Chondrocyte (in vitro differentiated cells): Measurements from ENCODE around the gene SORBS2. TPM values are rescaled to one million over a fixed set of nuclear protein-coding genes. Genes with fewer than 3 reads are reported as not detected.

ENCODE experiments used
- DNase-seq: peaks from one replicate; pipeline ENCODE4 v3.0.0; 2021; ENCODE audit warnings: mixed read lengths, low spot score
- H3K27ac Mint-ChIP-seq: one replicate; pipeline ENCODE4 v1.8.0; 2021; ENCODE audit warnings: mild to moderate bottlenecking, moderate library complexity, mixed read lengths; ENCODE audit not compliant: unreplicated experiment
- H3K27me3 Mint-ChIP-seq: 2 replicates; pipeline ENCODE4 v1.8.0; 2021; ENCODE audit warnings: low read depth, mixed read lengths
- H3K36me3 Mint-ChIP-seq: 2 replicates; pipeline ENCODE4 v1.8.0; 2021; ENCODE audit warnings: low read depth, mixed read lengths
- H3K4me1 Mint-ChIP-seq: 2 replicates; pipeline ENCODE4 v1.8.0; 2021; ENCODE audit warnings: low read depth, mild to moderate bottlenecking, mixed read lengths
- H3K4me3 Mint-ChIP-seq: one replicate; pipeline ENCODE4 v1.8.0; 2021; ENCODE audit warnings: mild to moderate bottlenecking, moderate library complexity, mixed read lengths; ENCODE audit not compliant: unreplicated experiment
- H3K9me3 Mint-ChIP-seq: 2 replicates; pipeline ENCODE4 v1.8.0; 2021; ENCODE audit warnings: low read depth, mixed read lengths
- total RNA-seq: library from RNA; stranded (reverse); gene quantifications from 3 replicates; pipeline ENCODE4 v1.2.1, GENCODE V29; 2021
- TF ChIP-seq, protein P1 (sequence below): fragments of 200-600 bp; sonication (generic); IDR thresholded peaks from 2 replicates; pipeline ENCODE4 v1.5.0; 2021; ENCODE audit warnings: antibody characterized with exemption, mild to moderate bottlenecking, moderate library complexity

SORBS2 gene
- total RNA-seq, 1 donor from 2014 or later = 104 TPM

DNA sequence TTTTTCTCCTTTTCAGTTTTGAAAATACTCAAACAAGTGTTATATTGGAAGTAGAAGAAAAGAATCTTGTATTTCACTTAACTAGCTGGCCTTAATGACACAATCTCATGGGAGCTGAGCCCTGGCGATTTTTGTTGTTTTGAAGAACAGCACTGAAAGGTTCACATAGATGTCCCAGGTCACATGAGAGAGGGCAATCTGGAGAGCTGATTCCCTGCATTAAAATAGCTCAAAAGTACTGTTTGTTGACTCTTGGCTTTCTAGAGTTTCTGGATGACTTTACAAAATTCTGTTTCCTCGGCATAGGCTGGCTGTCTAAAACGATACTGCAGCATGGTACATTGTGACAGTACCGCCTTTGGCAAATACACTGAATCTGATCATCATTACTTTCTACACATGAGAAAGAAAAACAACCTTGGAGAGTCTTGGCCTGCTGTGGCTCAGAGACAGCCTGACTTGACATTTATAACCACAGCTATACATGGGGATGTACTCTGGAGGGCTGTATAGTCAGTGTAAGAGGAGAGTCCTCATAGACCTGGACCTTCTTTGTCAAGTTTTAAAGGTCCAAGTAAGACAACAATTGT, 156.9 kb downstream of the SORBS2 start:
- no peaks in the 10 kb centered on the region for H3K27me3 Mint-ChIP-seq
- H3K4me3 Mint-ChIP-seq = peak overlapping the region; percentile 73
- no peak for DNase-seq
- peak overlapping the region; percentile 58 for H3K27ac Mint-ChIP-seq
- H3K4me1 Mint-ChIP-seq = peaks cover 48% of the 10 kb centered on the region
- TF ChIP-seq, protein P1, sequence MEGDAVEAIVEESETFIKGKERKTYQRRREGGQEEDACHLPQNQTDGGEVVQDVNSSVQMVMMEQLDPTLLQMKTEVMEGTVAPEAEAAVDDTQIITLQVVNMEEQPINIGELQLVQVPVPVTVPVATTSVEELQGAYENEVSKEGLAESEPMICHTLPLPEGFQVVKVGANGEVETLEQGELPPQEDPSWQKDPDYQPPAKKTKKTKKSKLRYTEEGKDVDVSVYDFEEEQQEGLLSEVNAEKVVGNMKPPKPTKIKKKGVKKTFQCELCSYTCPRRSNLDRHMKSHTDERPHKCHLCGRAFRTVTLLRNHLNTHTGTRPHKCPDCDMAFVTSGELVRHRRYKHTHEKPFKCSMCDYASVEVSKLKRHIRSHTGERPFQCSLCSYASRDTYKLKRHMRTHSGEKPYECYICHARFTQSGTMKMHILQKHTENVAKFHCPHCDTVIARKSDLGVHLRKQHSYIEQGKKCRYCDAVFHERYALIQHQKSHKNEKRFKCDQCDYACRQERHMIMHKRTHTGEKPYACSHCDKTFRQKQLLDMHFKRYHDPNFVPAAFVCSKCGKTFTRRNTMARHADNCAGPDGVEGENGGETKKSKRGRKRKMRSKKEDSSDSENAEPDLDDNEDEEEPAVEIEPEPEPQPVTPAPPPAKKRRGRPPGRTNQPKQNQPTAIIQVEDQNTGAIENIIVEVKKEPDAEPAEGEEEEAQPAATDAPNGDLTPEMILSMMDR = no peak
- peaks cover 14% of the 10 kb centered on the region for H3K36me3 Mint-ChIP-seq
- no peaks in the 10 kb centered on the region for H3K9me3 Mint-ChIP-seq

DNA sequence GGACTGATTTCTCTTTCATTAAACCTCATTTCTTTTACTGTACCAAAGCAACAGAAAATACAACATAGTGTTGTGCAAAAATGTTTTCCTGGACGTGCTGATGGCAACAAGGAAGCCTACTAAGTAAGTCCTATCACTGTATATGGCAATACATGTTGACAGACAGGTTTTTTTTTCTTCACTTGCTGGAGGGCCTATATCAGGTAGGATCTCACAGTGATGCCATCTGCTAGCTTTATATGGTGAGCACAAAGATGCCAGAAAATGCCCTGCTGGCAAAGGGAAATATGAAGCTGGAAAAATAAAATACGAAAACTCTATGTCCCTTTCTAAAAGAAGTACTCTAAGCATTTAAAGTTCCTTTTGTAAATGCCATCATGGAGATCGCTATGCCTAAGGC, 157.7 kb downstream of the SORBS2 start:
- no peak for DNase-seq
- peaks cover 48% of the 10 kb centered on the region for H3K4me1 Mint-ChIP-seq
- TF ChIP-seq, protein P1 = no peak
- H3K27ac Mint-ChIP-seq = no peak overlapping the region
- peak overlapping the region; percentile 38 for H3K4me3 Mint-ChIP-seq
- no peaks in the 10 kb centered on the region for H3K9me3 Mint-ChIP-seq
- H3K27me3 Mint-ChIP-seq = no peaks in the 10 kb centered on the region
- peaks cover 14% of the 10 kb centered on the region for H3K36me3 Mint-ChIP-seq

DNA sequence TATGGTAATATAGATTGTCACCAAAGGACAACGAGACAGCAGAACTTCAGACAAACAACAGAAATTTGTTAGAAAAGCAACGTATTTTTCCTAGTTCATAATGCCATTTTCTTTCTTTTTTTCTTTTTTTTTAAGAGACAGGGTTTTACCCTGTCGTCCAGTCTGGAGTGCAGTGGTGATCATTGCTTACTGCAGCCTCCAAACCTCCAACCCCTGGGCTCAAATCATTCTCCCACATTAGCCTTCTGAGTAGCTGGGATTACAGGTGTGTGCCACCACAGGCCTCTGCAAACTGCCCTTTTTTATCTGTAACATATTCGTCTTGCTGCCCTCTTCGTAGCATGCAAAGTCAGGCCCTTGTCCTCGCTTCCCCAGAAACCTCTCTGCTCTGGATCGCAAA, 160.1 kb downstream of the SORBS2 start:
- DNase-seq = no peak
- H3K9me3 Mint-ChIP-seq = no peaks in the 10 kb centered on the region
- TF ChIP-seq, protein P1 = no peak
- H3K27ac Mint-ChIP-seq = no peak overlapping the region
- no peaks in the 10 kb centered on the region for H3K27me3 Mint-ChIP-seq
- H3K4me1 Mint-ChIP-seq = peaks cover 32% of the 10 kb centered on the region
- H3K4me3 Mint-ChIP-seq = no peak overlapping the region
- peaks cover 23% of the 10 kb centered on the region for H3K36me3 Mint-ChIP-seq

DNA sequence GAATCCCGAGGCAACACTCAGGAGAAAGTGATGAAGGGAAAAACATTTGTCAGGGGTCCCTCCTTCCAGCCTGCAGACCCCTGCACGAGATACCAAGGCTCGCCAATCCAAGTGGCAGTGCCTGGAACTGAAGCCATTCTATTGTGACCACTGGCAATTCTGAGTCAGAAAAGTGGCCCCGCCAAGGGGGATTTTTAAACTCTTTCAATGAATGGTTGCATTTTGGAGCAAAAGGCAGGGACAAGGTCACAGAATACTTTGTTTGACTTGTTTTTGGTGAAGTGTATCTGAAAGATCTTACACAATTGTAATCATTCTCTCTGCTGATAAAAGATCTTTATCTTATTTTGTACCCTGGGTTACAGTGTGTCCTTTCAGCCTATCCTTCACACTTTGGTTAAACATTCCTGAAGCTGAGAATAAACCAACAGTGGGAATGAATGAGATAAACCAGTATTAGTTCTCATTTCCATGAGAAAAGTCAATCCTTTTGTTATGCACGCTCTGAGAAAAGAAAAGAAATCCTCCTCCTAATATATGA, 160.8 kb downstream of the SORBS2 start:
- Mint-ChIP-seq H3K27ac (no peak overlapping the region), H3K9me3 (no peaks in the 10 kb centered on the region), H3K36me3 (peaks cover 25% of the 10 kb centered on the region), H3K4me1 (peaks cover 25% of the 10 kb centered on the region), H3K27me3 (no peaks in the 10 kb centered on the region), H3K4me3 (no peak overlapping the region)
- DNase-seq = no peak
- TF ChIP-seq, protein P1 = no peak

DNA sequence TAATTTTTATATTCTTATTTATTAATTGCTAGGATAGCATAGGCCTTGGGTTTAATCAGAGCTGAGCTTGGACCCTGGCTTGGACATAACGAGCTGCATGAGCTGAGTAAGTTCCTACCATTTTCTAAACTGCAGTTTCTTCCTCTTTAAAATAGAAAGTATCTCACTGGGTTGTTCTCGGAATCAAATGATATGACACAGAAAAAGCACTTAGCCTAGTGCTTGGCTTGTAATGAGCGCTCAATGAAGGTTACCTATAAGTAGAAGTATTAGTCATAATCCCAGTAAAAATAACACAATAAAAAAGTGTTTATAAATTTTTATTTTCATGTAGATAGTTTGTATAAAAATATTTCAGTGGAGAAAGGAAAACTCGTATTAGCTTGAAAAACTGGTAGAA, 163.4 kb downstream of the SORBS2 start:
- H3K36me3 Mint-ChIP-seq = peaks cover 36% of the 10 kb centered on the region
- H3K9me3 Mint-ChIP-seq = no peaks in the 10 kb centered on the region
- peaks cover under 1% of the 10 kb centered on the region for H3K4me1 Mint-ChIP-seq
- DNase-seq = no peak
- H3K4me3 Mint-ChIP-seq = no peak overlapping the region
- H3K27me3 Mint-ChIP-seq = no peaks in the 10 kb centered on the region
- no peak overlapping the region for H3K27ac Mint-ChIP-seq
- TF ChIP-seq, protein P1 = no peak
